OCI-LY7 (cell line): ENCODE data around the gene KIF25. TPM values are rescaled to one million over a fixed set of nuclear protein-coding genes. Genes with fewer than 3 reads are reported as not detected.

ENCODE experiments used
- BruUV-seq: library from RNA; stranded (reverse); fragments of 400-500 nt; replicated peaks from 2 replicates; lab custom pipeline; 2021; lab: Mats Ljungman, UMichigan
- CTCF ChIA-PET: fragments of 300-600 bp; sonication (Branson Sonifier 250); formaldehyde crosslinking; loops from one replicate; lab custom pipeline; 2022; ENCODE audit warnings: antibody characterized with exemption; ENCODE audit not compliant: unreplicated experiment; lab: Charles Lee
- POLR2A ChIA-PET: fragments of 300-600 bp; sonication (Branson Sonifier 250); formaldehyde crosslinking; loops from one replicate; lab custom pipeline; 2022; ENCODE audit warnings: antibody characterized with exemption; lab: Charles Lee
- DNase-seq: peaks from one replicate; pipeline ENCODE4 v3.0.0-alpha.2; 2015; ENCODE audit warnings: low spot score
- H2AFZ ChIP-seq: fragments of 200-600 bp; sonication (generic), shearing (Covaris generic); 2 replicates; pipeline ENCODE4 v1.6.1; 2014; ENCODE audit warnings: mild to moderate bottlenecking, antibody characterized with exemption, low read length, moderate library complexity
- H3K27ac ChIP-seq: fragments of 200-600 bp; sonication (generic); 2 replicates; pipeline ENCODE4 v1.5.1; 2014; ENCODE audit warnings: mixed run types, low read depth, mild to moderate bottlenecking, moderate library complexity, low read length, inconsistent platforms; ENCODE audit not compliant: poor library complexity, severe bottlenecking
- H3K36me3 ChIP-seq: fragments of 200-600 bp; sonication (generic); 2 replicates; pipeline ENCODE4 v1.6.1; 2014; ENCODE audit warnings: mild to moderate bottlenecking, antibody characterized with exemption, low read length, moderate library complexity, mixed read lengths; ENCODE audit not compliant: insufficient read depth
- H3K4me1 ChIP-seq: fragments of 200-600 bp; sonication (generic); 2 replicates; pipeline ENCODE4 v1.5.1; 2014; ENCODE audit warnings: mild to moderate bottlenecking, low read length; ENCODE audit not compliant: insufficient read depth, poor library complexity, severe bottlenecking
- H3K4me2 ChIP-seq: fragments of 200-600 bp; sonication (generic); 2 replicates; pipeline ENCODE4 v1.6.1; 2014; ENCODE audit warnings: mild to moderate bottlenecking, low read length
- H3K4me3 ChIP-seq: fragments of 200-600 bp; sonication (generic); 2 replicates; pipeline ENCODE4 v1.5.1; 2014; ENCODE audit warnings: mild to moderate bottlenecking, low read depth, low read length; ENCODE audit not compliant: poor library complexity, severe bottlenecking
- H3K79me2 ChIP-seq: fragments of 200-600 bp; sonication (generic); 2 replicates; pipeline ENCODE4 v1.6.1; 2016; ENCODE audit warnings: low read depth, mild to moderate bottlenecking, low read length, moderate library complexity, mixed read lengths; ENCODE audit not compliant: insufficient read depth
- H3K9me2 ChIP-seq: fragments of 200-600 bp; sonication (generic); 2 replicates; pipeline ENCODE4 v1.6.1; 2016; ENCODE audit warnings: mild to moderate bottlenecking, low read length, mixed read lengths; ENCODE audit not compliant: insufficient read depth
- H3K9me3 ChIP-seq: fragments of 200-600 bp; sonication (generic); 2 replicates; pipeline ENCODE4 v1.6.1; 2014; ENCODE audit warnings: mild to moderate bottlenecking, mixed run types, low read length, mixed read lengths
- H4K20me1 ChIP-seq: fragments of 200-600 bp; sonication (generic); 2 replicates; pipeline ENCODE4 v1.6.1; 2014; ENCODE audit warnings: mild to moderate bottlenecking, antibody characterized with exemption, low read length, moderate library complexity, mixed read lengths; ENCODE audit not compliant: insufficient read depth
- CTCF ChIP-seq: fragments of 200-600 bp; sonication (generic); conservative IDR thresholded peaks from 2 replicates; pipeline ENCODE4 v1.5.1; 2014; ENCODE audit warnings: mild to moderate bottlenecking, antibody characterized with exemption, low read length, moderate library complexity, mixed read lengths
- EZH2phosphoT487 ChIP-seq: fragments of 200-600 bp; sonication (generic); IDR thresholded peaks from 2 replicates; pipeline ENCODE4 v1.6.1; 2018; ENCODE audit warnings: low read depth, borderline replicate concordance, mild to moderate bottlenecking, mixed run types, antibody characterized with exemption, low read length, moderate library complexity, mixed read lengths
- intact Hi-C: fragments of 100-400 bp; cut with micrococcal nuclease; formaldehyde crosslinking; loops from one replicate; pipeline ENCODE4 v1.10.0; 2022; ENCODE audit not compliant: unreplicated experiment
- total RNA-seq, 2 experiments: library from RNA; depleted of rRNA in 1 of 2; stranded (reverse); fragments of >200 nt in 1 of 2; shearing (Covaris generic) in 1 of 2; gene quantifications; 2 replicates each; pipeline ENCODE4 v1.2.3, GENCODE V29; 2014 to 2022

Gene KIF25
- total RNA-seq, 2 experiments from 2014 or later = not detected

- Histone ChIP-seq H3K4me1 (no peaks in the 10 kb centered on the region), H3K79me2 (no peaks in the 10 kb centered on the region), H3K9me2 (no peaks in the 10 kb centered on the region), H2AFZ (no peak overlapping the region), H3K36me3 (peaks cover 8% of the 10 kb centered on the region; the same call in 1 of the 2 replicates), H3K9me3 (no peaks in the 10 kb centered on the region), H3K4me2 (no peak overlapping the region), H4K20me1 (no peaks in the 10 kb centered on the region), H3K4me3 (no peak overlapping the region), H3K27ac (no peak overlapping the region)
- BruUV-seq = no TSS peak
- ChIA-PET CTCF (no interaction called here), POLR2A (interaction anchor here (1.0 kb wide), 1 partner anchor 15 kb away, joined by 3 read pairs; no protein-coding TSS in a partner anchor)
- no peak for TF ChIP-seq CTCF
- no peak for TF ChIP-seq EZH2phosphoT487
- intact Hi-C loops = no loop called here
- no peak for DNase-seq
These were observed 27.2 kb upstream of the KIF25 start for GRCh38 chr6:167970230-167970629.

- TF ChIP-seq CTCF (no peak), EZH2phosphoT487 (no peak)
- H3K9me2 ChIP-seq = no peaks in the 10 kb centered on the region
- no peak overlapping the region for H3K4me2 ChIP-seq
- H3K36me3 ChIP-seq = no peaks in the 10 kb centered on the region
- intact Hi-C loops = no loop called here
- H4K20me1 ChIP-seq = no peaks in the 10 kb centered on the region
- BruUV-seq = no TSS peak
- no peaks in the 10 kb centered on the region for H3K79me2 ChIP-seq
- H3K27ac ChIP-seq = no peak overlapping the region
- no peak overlapping the region for H2AFZ ChIP-seq
- no peaks in the 10 kb centered on the region for H3K9me3 ChIP-seq
- no peak for DNase-seq
- H3K4me3 ChIP-seq = no peak overlapping the region
- ChIA-PET CTCF (no interaction called here), POLR2A (no interaction called here)
- H3K4me1 ChIP-seq = no peaks in the 10 kb centered on the region
These were observed 25.3 kb upstream of the KIF25 start for GRCh38 chr6:167972193-167972592.

- no peak overlapping the region for H3K27ac ChIP-seq
- H3K4me3 ChIP-seq = no peak overlapping the region
- H3K4me2 ChIP-seq = no peak overlapping the region
- H3K9me3 ChIP-seq = no peaks in the 10 kb centered on the region
- POLR2A ChIA-PET = no interaction called here
- no peak for DNase-seq
- H3K79me2 ChIP-seq = no peaks in the 10 kb centered on the region
- H4K20me1 ChIP-seq = no peaks in the 10 kb centered on the region
- H3K9me2 ChIP-seq = no peaks in the 10 kb centered on the region
- TF ChIP-seq CTCF (no peak), EZH2phosphoT487 (no peak)
- BruUV-seq = no TSS peak
- no peaks in the 10 kb centered on the region for H3K36me3 ChIP-seq
- no peaks in the 10 kb centered on the region for H3K4me1 ChIP-seq
- intact Hi-C loops = no loop called here
- no peak overlapping the region for H2AFZ ChIP-seq
- CTCF ChIA-PET = no interaction called here
These were observed 24.2 kb upstream of the KIF25 start for GRCh38 chr6:167973148-167973885.
